GM12878 (cell line): ENCODE measurements around the gene CHRDL1. TPM values are rescaled to one million over a fixed set of nuclear protein-coding genes. Genes with fewer than 3 reads are reported as not detected.
A peak's percentile ranks its signal among the peaks of the same experiment; 100 is the strongest.

Experiments used
- BHLHE40 ChIP-seq, 2 experiments: fragments of 450-650 bp in 1 of 2; IDR thresholded peaks; 2 replicates each; pipeline ENCODE4 v1.6.1; 2011 to 2017; ENCODE audit warnings: low read depth in 2 of 2, borderline replicate concordance in 1 of 2, improper control_type of control experiment in 1 of 2, low read length in 1 of 2, mild to moderate bottlenecking in 1 of 2
- CREM ChIP-seq: IDR thresholded peaks from 2 replicates; pipeline ENCODE4 v1.6.1; 2014; ENCODE audit warnings: antibody characterized with exemption, low read depth
- CUX1 ChIP-seq: IDR thresholded peaks from 2 replicates; pipeline ENCODE4 v1.6.1; 2012; ENCODE audit warnings: improper control_type of control experiment, low read depth, low read length; ENCODE audit not compliant: insufficient replicate concordance
- IKZF1 ChIP-seq: fragments of 450-650 bp; conservative IDR thresholded peaks from 2 replicates; pipeline ENCODE4 v1.6.1; 2017; ENCODE audit warnings: antibody characterized with exemption, mild to moderate bottlenecking
- IKZF2 ChIP-seq, 2 experiments: fragments of 450-650 bp; IDR thresholded peaks; 2 replicates each; pipeline ENCODE4 v1.6.1; 2017; ENCODE audit warnings: mild to moderate bottlenecking in 2 of 2, moderate library complexity in 2 of 2
- KAT2A ChIP-seq: conservative IDR thresholded peaks from 2 replicates; pipeline ENCODE4 v1.6.1; 2011; ENCODE audit warnings: low read depth, low read length; ENCODE audit not compliant: control insufficient read depth
- RUNX3 ChIP-seq: IDR thresholded peaks from 2 replicates; pipeline ENCODE4 v1.6.1; 2012; ENCODE audit warnings: low read length, inconsistent platforms
- SKIL ChIP-seq: fragments of 450-650 bp; IDR thresholded peaks from 2 replicates; pipeline ENCODE4 v1.6.1; 2017; ENCODE audit warnings: mild to moderate bottlenecking, low read depth, inconsistent platforms; ENCODE audit not compliant: poor library complexity, severe bottlenecking
- SPI1 ChIP-seq: IDR thresholded peaks from 2 replicates; pipeline ENCODE4 v1.6.1; 2011; ENCODE audit warnings: low read depth, mild to moderate bottlenecking, low read length, moderate library complexity, borderline replicate concordance; ENCODE audit not compliant: insufficient read depth
- SREBF1 ChIP-seq: IDR thresholded peaks from 2 replicates; pipeline ENCODE4 v1.6.1; 2012; ENCODE audit warnings: mild to moderate bottlenecking, low read length
- polyA plus RNA-seq, 11 experiments: library from polyadenylated mRNA; depleted of rRNA in 4 of 11; unstranded in 6 of 11; stranded (reverse) in 5 of 11; fragments of >200 nt; fragmentation: Nextera tagmentation in 4 of 11; fragmentation: Illumina TruSeq in 1 of 11; extraction: Ambion mirVana in 4 of 11; extraction: Trizol in 1 of 11; gene quantifications; 1 replicate in 1 of 11; 2 replicates in 10 of 11; pipeline versions ENCODE4 v1.2.1 to v1.2.3, GENCODE V29; 2011 to 2016; ENCODE audit warnings: inconsistent platforms in 2 of 11, missing spikeins in 2 of 11, low read depth in 1 of 11
- total RNA-seq, 4 experiments: library from RNA; depleted of rRNA in 3 of 4; stranded (reverse); fragments of >200 nt in 3 of 4; fragmentation: Illumina TruSeq in 1 of 4; extraction: Trizol in 1 of 4; gene quantifications; 2 replicates each; pipeline versions ENCODE4 v1.2.1 to v1.2.3, GENCODE V29; 2013 to 2021

Gene CHRDL1
- total and polyA plus RNA-seq, 10 of the 15 experiments (the other 5 are each of a cell fraction or from before 2014, with no cell fraction given) = 0.05 to 0.47 (median 0.25) TPM

- TF ChIP-seq CUX1 (no peak), SKIL (no peak), SPI1 (peak; percentile 69), KAT2A (no peak), SREBF1 (no peak), IKZF1 (peak; percentile 69), IKZF2 (IDR thresholded peaks at IDR 0.05) (peak; percentile 84 to 85), CREM (0 out of 2 replicates have a peak, but pooled peaks have one; percentile 15), BHLHE40 (IDR thresholded peaks at IDR 0.05; ENCODE audit: borderline replicate concordance in 1 of 2, low read depth in 2 of 2, low read length in 1 of 2) (0 out of 4 replicates have a peak, but pooled peaks of 1 of the 2 experiments have one; percentile 16), RUNX3 (peak; percentile 50)
Measured at GRCh38 chrX:110671068-110671803, 124.4 kb downstream of the CHRDL1 start (continued).
